IPS DF 4.7 (cell line): ENCODE data around the gene SOX11.

Experiments used
- DNase-seq: peaks from one replicate; pipeline ENCODE4 v3.0.0-alpha.2; 2013; ENCODE audit warnings: low spot score; ENCODE audit errors: extremely low read depth

Gene SOX11

GRCh38 chr2:5722236-5722635 lies 30.1 kb downstream of the SOX11 start:
- no peak for DNase-seq

- no peak for DNase-seq
Observed at GRCh38 chr2:5723791-5724735, 31.9 kb downstream of the SOX11 start.

GRCh38 chr2:5725072-5725471 lies 32.9 kb downstream of the SOX11 start:
- DNase-seq: no peak

DNA sequence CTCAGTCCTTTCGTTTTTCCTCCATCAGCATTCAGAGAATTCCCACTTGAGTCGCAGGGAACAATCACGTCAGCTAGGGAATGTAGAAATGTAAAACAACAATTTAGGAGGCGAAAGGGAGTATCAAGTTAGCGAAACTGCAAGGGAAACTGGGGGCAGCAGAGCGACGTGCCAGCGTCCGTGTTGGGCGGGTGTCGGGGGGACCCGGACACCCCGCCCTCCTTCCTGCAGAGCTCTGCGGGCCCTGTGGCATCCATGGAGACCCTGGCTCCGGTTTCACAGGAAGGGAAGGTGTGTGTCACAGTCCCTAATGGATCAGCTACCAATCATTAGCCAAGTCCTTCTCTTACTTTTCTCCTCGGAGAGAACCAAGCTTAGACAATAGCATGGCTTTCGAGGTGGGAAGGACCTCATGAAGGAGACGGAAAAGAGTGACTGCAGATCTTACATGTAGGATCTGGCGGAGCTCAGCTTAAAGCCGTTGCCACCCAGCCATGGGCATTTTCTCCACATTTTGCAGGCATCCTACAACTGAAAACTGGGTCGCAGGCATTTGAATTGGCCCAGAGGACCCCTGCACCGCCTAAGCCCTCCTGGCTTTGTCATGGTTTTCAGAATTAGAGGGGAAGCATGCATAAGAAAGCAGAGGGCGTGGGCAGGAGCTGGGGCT lies 33.7 kb downstream of the SOX11 start:
- peak; percentile 71 for DNase-seq

GRCh38 chr2:5727235-5727634 lies 35.1 kb downstream of the SOX11 start:
- DNase-seq: no peak

GRCh38 chr2:5729416-5729815 lies 37.2 kb downstream of the SOX11 start:
- DNase-seq: no peak

DNA sequence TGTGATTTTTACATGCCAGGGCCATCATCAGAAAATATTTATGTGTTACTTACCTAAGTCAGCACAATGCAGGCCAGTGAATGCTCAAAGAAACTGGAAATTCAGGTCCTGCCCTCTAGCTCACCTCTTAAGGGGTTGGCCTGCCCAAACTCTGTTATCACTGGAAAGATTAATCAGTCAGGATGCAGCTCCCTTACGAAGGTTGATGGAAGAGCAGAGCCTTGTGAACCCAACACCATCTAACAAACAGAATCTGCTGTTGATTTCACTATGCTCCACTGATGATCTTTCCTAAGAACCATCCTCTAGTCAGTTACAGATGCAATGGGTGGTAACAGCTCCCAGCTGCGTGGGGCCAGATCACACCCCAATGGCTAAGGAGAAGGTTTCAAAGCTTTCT lies 38.2 kb downstream of the SOX11 start:
- no peak for DNase-seq

DNA sequence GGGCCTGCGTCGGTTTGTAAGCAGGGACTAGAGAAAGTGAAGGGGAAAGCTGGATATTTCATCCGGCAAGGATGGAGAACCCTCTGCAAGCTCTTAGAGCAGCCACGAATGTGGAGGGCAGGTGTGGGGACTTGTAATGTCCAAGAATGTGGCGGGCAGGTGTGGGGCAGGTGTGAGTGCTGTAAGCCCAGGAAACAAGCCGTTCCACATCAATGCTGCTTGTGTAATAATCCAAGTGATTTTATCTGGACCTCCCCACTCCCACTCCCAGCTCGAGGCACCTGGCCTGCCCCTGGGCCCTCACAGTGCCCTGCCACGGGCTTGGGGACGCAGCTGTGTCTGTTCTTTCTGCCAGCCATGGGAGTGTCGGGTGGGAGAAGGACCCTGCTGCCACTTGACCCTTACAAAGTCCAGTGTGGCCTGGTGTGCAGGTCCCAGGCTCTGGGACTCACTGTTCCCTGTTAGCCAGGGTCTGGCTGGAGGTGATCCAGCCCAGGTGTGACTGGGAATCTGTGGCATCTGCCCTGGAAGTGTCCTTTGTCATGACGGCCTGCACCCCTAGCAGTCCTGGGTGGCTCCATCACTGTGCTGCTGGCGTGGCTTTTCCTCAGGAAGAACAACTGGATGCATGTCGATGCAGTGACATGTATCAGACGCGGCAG lies 42.8 kb downstream of the SOX11 start:
- no peak for DNase-seq

GRCh38 chr2:5735521-5735861 lies 43.3 kb downstream of the SOX11 start:
- no peak for DNase-seq

- DNase-seq: no peak
Observed at GRCh38 chr2:5736050-5736449, 43.9 kb downstream of the SOX11 start.

DNA sequence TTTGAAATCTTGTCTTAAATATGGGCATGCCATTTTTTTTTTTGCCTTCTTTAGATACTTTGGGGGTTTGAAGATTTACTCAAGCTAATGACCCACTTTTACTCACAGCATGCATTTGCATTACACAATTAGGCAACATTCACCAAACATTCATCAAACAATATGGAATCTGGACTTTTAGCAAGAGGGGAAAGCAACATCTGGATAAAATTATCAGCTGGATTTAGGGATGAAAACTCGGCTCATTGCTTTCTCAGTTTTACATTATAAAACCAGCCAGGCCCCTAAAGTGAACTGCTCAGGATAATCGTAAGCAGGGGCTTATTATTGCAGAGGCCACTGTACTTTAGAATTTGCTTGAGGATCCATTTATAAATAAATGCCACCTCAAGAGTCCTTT lies 44.7 kb downstream of the SOX11 start:
- no peak for DNase-seq

GRCh38 chr2:5740053-5740452 lies 47.9 kb downstream of the SOX11 start:
- DNase-seq: no peak

DNA sequence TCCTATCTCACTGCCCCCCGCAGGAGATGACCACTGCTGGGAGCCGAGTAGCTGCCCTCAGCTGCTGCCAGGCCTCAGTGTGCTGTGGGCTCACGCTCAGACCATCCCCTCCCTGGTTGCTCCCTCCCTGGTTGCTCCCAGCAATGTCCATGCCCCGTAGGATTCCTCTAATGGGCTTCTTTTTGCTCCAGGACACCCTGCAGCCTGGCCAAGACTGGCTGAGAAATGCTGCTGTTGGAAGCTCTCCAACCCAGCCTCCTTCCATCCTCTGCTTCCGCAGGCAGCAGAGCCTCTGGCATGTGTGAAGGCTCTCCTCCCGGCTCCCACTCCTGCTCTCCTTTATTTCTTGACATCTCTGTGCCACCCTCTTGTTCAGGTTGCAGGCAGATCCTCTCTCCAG lies 48.6 kb downstream of the SOX11 start:
- DNase-seq: no peak

- no peak for DNase-seq
Observed at GRCh38 chr2:5741242-5741641, 49.1 kb downstream of the SOX11 start.

DNA sequence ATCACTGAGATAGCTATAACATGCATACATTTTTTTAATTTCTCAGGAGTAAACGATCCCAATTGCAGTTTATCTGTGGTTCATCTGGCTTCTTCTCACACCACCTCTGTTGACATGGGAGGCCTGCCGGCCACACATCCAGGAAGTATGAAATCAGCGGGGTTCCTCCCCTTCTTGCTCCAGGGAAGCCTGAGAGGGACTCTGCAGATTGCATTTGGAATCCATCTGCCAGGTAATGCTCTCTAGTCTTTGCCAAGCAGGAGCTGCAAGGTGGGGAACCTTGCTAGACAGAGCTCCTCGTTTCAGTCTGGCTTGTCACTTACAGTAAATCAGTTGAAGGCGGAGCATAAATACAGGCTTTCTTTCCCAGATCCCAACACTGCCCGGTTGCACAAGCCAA lies 49.9 kb downstream of the SOX11 start:
- no peak for DNase-seq

DNA sequence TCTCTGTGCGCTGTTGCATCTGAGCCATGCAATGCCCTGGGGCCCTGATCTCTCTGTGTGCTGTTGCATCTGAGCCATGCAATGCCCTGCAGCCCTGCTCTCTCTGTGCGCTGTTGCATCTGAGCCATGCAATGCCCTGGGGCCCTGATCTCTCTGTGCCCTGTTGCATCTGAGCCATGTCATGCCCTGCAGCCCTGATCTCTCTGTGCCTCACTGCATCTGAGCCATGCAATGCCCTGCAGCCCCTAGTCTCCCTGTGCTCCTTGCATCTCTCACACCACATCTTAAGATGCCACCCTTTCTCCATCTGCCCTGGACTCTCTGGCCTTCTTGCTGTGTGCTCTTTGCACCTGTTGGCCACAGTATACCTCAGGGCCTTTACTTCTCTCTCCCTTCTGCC lies 56.2 kb downstream of the SOX11 start:
- DNase-seq: no peak

DNA sequence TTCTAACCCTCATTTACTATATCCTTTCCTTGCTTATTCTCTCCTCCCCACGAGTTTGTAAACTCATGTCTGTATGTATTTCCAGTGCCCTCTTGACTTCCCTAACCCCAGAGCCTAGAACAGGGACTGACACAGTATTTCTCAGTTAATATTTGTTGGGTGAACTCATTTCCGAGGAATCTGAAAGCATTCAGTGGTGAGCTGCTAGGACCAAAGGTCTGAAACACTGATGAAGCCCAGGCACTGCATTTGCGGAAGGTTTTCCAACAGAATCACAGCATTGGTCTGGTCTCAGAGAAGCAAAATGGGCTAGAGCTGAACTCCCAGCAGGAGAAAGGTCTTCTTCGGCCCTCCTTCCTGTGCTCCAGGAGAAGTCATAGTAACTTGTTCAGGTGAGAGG lies 56.8 kb downstream of the SOX11 start:
- no peak for DNase-seq

GRCh38 chr2:5749347-5749746 lies 57.2 kb downstream of the SOX11 start:
- DNase-seq: no peak
